COLO668 (cell line): Measurements from ENCODE around the gene RAB11FIP5.
"Not testable (repeated sequence)": the region's sequence is repeated elsewhere in the genome, so short reads cannot be mapped to it uniquely, and the experiment has no call there.

Source experiments
- DNase-seq: peaks from one replicate; lab custom pipeline; 2025; ENCODE audit not compliant: unreplicated experiment; lab: John Stamatoyannopoulos, UW

Gene RAB11FIP5

DNA sequence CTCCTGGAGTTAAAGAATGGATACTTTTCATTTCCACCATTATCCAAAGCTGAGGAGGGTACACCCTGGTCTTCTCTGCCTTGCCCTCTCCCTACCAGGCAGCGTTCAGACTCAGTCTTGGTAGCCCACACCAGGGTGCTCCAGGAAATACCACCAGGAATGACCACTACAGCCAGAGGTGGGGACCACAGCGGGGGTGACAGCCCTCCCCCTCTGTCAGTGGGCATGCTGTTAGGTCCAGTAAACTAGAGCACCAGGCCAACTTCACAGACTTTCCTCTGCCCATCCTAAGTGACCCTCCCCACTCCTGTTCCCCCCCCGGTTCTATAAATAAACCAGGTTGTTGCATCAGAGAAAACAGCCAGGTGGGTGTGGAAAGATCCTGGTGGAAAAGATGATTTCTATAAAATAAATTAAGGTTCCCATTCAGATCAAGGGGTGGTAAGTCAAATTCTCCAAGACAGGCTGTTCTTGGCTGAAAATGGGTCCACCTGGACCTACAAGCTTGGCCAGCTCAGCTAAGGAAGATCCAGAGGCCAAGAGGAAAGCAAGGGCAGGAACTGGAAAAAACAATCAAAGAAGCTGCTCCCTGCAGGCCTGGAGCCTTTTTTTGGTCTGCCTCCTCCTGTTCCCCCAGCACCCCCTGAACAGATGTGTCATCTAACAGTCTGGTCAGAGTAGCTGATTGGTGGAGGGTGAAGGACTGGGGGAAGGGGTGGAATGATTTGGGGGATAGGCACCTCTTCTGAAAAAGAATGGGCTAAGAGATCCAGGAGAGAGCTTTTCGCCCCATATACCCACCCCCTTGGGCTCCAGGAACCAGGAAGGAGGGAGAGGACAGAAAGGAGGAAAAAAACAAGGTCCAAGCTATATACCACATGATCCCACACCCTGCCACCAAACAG, 2.3 kb downstream of the RAB11FIP5 start:
- no peak for DNase-seq

GRCh38 chr2:73109431-73110167, 3.1 kb downstream of the RAB11FIP5 start:
- DNase-seq, result no peak

DNA sequence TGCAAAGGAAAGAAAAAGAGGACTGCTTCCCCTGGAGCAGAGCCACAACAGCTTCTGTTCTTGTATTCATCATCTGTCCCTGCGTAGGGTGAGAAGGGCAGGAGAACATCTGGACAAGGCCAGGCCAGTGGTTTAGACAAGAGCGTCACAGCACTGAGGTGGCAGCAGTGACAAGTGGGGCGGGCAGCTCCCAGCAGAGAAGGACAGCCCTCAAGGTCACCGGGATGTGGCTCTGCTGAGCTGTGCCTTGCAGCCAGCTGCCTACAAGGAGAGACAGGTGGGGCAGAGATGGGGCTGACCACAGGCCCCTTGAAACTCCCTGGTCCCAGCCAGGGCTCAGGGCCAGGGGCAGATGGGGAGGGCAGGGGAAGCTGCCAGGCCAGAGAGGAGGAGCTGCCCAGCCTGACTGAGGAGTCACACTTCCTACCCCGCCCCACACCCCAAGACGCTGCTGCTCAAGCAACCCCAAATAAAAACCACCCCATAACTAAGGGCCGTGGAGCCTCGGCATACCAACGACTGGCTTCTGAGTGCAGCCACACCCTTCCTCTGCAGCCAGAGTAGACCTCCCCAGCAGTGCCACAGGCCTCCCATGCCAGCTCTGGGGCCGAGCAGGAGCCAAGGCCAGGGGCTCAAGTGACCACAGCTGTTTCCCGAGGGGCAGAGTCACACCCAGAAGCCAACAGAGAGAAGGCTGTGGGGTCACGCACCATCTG, 5.4 kb downstream of the RAB11FIP5 start:
- no peak for DNase-seq

DNA sequence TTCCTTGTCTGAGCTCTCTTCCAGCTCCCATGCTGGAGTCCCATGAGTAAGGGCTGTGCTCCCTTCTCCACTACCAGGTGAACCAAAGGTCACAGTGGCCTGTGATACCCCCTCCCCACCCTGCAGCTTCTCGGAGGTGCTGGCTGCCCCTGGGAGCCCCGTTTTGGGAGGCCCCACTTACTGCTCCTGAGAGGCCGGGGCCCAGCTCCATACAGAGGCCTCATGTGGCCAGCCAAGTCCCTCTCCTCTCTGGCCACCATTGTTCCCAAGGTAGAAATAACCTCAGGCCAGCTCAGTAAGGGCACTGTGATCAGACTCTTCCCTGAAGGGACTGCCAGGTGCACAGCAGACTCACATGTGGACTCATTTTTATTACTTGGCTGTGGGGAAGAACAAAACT, 6.0 kb downstream of the RAB11FIP5 start:
- DNase-seq, result no peak

- DNase-seq, result no peak
Measured at GRCh38 chr2:73105511-73105971, 7.2 kb downstream of the RAB11FIP5 start.

DNA sequence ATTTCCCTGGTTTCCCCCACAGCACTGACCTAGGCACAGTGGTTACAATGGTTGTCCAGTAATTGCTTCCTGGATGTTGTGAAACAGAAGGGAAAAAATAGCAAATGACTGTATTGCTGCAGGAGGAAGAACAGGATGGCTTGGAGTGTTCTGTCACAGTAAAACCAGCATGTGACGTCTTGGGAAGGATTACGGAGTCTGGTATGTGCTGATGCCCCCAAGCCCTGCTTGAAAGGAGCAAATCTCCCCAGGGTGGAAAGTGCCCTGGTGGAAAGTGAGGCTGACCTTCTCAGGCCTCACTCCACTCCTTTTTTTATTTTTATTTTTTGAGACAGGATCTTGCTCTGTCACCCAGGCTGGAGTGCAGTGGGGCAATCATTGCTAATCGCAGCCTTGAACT, 7.8 kb downstream of the RAB11FIP5 start:
- DNase-seq, result no peak

- DNase-seq, result no peak
Measured at GRCh38 chr2:73103018-73103542, 9.7 kb downstream of the RAB11FIP5 start.

DNA sequence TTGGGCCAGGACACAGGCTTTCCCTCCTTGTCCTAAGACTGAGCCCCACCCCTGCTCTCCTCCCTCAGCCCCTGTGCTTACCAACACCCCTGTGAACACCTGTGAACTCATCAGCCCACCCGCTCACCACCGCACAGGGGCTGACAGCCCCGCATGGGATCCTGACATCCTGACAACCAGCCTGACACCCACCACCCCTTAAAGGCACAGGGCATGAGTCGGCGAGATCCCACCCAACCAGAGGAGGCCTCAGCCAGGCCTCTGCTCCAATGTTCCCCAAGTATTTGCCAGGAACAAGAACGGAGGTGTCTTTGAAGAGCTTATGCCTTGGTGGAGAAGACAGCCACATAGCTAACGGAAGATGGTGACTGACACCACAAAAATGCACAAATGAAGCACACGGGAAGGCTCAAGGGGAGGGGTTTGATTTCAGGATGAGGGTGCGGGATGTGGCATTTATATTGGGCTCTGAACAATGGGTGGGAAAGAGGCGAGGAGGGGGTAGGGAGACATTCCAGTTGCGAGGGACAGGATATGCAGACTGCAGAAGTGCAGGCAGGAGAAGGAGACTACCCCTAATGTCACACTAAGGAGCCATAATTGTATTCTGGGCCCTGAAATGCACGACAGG, 11.0 kb downstream of the RAB11FIP5 start:
- no peak for DNase-seq

DNA sequence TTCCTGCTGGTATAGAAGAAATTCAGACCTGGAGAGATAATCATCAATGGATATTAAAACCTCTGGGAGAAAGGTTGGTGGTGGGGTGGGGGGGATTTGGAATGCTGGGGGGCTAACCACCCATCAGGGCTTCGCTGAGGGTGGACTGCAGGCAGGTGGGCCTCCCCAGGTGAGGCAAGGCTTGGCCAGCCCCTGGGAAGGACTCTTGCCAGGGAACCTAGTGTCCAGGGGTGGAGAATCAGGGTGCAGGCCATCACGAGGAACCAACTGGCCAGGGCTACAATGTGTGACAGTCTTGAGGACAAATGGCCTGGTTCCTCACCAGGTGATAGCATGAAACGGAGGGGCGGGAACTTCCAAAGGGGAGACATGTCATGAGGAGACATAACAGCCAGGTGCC, 11.8 kb downstream of the RAB11FIP5 start:
- no peak for DNase-seq

DNA sequence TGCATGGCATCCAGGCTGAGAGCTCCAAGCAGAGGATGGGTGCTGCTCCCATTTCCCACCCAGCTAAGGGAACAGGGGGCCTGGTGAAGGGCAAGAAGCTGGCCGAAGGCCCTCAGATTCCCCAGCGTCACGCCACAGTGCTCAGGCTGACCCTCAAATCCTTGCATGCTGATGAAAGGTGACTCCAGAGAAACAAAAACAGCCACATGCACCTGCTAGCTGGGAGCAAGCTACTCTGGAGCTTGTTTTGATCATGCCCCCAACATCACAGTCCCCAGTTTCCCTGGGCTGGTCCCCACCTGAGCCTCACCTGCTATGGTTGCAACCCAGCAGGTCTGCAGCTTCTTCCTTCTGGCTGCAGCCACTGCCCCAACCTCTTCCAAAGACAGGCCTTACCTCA, 13.3 kb downstream of the RAB11FIP5 start:
- DNase-seq, result no peak

GRCh38 chr2:73095910-73096309, 16.8 kb downstream of the RAB11FIP5 start:
- no peak for DNase-seq

DNA sequence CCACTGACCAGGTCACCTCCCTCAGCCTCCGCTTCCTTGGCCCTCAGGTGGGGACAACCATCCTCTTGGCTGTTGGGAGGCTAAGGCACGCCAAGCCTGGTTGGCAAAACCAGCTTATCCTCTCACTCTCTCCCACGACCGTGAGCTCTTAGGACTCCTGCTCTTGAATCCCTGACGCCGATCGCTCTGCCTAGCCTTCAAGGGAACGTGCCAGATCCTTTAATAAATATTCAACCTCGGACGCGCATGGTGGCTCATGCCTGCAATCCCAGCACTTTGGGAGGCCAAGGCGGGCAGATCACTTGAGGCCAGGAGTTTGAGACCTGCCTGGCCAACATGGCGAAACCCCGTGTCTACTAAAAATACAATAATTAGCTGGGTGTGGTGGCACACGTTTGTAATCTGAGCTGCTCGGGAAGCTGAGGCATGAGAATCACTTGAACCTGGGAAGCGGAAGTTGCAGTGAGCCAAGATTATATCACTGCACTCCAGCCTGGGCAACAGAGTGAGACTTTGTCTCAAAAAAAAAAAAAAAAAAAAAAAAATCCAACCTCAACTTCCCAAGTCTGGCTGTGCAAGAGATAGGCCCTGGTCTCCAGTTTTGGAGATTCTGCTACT, 19.0 kb downstream of the RAB11FIP5 start:
- not testable (repeated sequence) for DNase-seq

DNA sequence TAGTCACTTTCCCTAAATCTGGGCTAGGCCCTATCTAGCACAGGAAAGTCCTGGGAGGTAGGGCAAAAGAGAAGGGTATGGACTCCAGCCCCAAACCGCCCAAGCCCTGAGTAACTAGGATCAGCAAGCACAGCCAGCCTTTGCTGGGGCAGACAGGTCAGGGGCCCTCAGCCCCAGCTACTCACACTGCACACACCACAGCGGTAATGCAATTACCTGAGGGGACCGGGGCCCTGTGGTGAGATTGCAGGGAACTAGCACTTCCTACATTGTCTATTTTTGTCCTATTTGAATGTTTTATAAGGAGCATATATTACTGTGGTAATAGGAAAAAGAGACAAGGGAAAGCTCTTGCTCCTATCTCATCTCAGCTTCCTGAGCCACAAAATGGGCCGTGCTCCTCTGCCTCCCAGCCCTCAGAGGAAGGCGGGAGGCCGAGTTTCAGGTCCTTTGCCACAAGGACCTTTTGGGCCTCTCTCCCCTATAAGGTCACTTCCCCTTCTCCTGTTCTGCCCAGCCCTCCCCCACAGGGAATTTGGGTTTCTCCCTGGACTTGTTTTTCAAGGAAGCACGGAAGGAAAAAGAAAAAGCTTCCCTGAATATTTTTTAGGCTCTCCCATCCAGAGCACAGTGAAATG, 20.5 kb downstream of the RAB11FIP5 start:
- DNase-seq, result no peak

DNA sequence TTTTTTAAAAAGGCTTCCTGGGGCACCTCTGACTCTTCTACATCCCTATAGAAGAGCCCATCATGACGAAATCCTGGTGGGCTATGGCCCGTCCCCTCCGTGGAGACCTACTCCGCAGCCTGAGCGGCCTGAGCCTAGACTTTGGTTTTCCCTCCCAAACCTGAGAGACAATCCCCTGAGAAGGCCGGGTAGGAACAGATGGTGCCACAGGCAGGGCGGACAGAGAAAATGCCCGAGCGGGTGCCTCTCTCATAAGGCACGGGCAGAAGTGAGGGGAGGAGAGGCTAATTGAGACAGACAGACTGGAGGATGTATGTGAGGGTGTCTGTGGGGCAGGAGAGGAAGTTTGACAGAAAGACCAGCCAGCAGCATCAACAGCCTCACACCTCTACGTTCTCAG, 21.1 kb downstream of the RAB11FIP5 start:
- no peak for DNase-seq

DNA sequence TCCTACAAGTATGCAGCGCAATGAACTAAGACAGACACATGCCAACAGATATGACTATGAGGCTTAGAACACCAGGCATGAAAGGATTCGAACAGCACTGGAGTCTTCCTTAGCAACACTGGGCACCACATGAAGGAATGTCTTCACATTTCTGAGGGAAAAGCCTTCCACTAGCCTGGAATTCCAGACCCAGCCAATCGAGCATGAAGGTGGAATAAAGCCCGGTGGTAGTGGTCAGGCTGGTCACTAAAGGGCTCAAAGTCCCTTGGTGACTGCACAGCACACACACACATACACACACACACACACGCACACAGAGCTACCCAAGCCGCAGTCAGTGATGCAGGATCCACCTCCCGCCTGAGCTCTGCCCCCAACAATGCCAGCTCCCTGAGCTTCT, 21.6 kb downstream of the RAB11FIP5 start:
- DNase-seq, result no peak

GRCh38 chr2:73089270-73090030, 23.3 kb downstream of the RAB11FIP5 start:
- no peak for DNase-seq

DNA sequence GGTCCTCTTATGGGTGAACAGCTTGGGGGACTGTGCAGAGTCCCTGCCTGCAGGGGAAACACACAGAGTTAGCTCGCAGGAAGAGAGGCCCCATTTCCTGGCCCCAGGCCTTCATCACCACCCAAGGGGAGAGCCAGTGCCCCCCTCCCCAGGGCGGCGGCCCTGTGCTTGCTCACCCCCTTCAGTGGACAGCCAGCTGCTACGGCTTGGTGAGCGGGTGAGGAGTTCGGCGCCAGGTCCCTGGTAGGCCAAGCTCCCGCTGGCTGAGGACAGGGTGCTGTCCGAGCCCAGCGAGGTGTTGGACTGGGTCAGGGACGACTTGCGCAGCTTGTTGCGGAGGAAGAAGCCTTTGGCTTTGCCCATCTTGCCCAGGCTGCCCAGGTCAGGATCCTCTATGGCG, 24.0 kb downstream of the RAB11FIP5 start:
- no peak for DNase-seq

- no peak for DNase-seq
Measured at GRCh38 chr2:73088211-73088610, 24.5 kb downstream of the RAB11FIP5 start.

- no peak for DNase-seq
Measured at GRCh38 chr2:73087311-73087710, 25.4 kb downstream of the RAB11FIP5 start.
